Parathyroid adenoma (tissue), 2 donors: Measurements from ENCODE around the gene ARSK.

Source experiments
- H2AFZ ChIP-seq: fragments of 300-600 bp; sonication (generic); one replicate; pipeline ENCODE4 v1.7.0; 2017; ENCODE audit warnings: antibody characterized with exemption, mild to moderate bottlenecking
- H3K27ac ChIP-seq: fragments of 300-600 bp; sonication (generic); one replicate; pipeline ENCODE4 v1.7.0; 2017
- H3K27me3 ChIP-seq: fragments of 300-600 bp; sonication (generic); one replicate; pipeline ENCODE4 v1.7.0; 2017; ENCODE audit warnings: low read length; ENCODE audit not compliant: control insufficient read depth, insufficient read depth
- H3K36me3 ChIP-seq: fragments of 300-600 bp; sonication (generic); one replicate; pipeline ENCODE4 v1.7.0; 2017; ENCODE audit warnings: low read length; ENCODE audit not compliant: control insufficient read depth, insufficient read depth
- H3K4me1 ChIP-seq: fragments of 300-600 bp; sonication (generic); one replicate; pipeline ENCODE4 v1.7.0; 2017; ENCODE audit warnings: control low read depth
- H3K4me2 ChIP-seq: fragments of 300-600 bp; sonication (generic); one replicate; pipeline ENCODE4 v1.7.0; 2017; ENCODE audit warnings: low read length
- H3K4me3 ChIP-seq: fragments of 300-600 bp; sonication (generic); one replicate; pipeline ENCODE4 v1.7.0; 2017; ENCODE audit warnings: low read depth, low read length
- H3K79me2 ChIP-seq: fragments of 300-600 bp; sonication (generic); one replicate; pipeline ENCODE4 v1.7.0; 2017; ENCODE audit warnings: control low read depth
- H3K9ac ChIP-seq: fragments of 300-600 bp; sonication (generic); one replicate; pipeline ENCODE4 v1.7.0; 2017; ENCODE audit warnings: mild to moderate bottlenecking
- H3K9me3 ChIP-seq: fragments of 300-600 bp; sonication (generic); one replicate; pipeline ENCODE4 v1.7.0; 2017; ENCODE audit warnings: low read length; ENCODE audit not compliant: control insufficient read depth
- CTCF ChIP-seq: fragments of 300-600 bp; sonication (generic); IDR thresholded peaks from one replicate; pipeline ENCODE4 v1.7.0; 2017; ENCODE audit warnings: antibody characterized with exemption, mild to moderate bottlenecking
- donor health status: primary hyperparathyroidism.

Gene ARSK

GRCh38 chr5:95591490-95591901 is 36.6 kb downstream of the ARSK start:
- no peak overlapping the region for H3K9ac ChIP-seq
- H3K27ac ChIP-seq, result peak overlapping the region; percentile 38
- H3K4me1 ChIP-seq, result peaks cover 6% of the 10 kb centered on the region
- no peak for TF ChIP-seq CTCF
- no peaks in the 10 kb centered on the region for H3K36me3 ChIP-seq
- no peak overlapping the region for H3K4me3 ChIP-seq
- no peaks in the 10 kb centered on the region for H3K9me3 ChIP-seq
- H2AFZ ChIP-seq, result no peak overlapping the region
- no peaks in the 10 kb centered on the region for H3K27me3 ChIP-seq
- H3K4me2 ChIP-seq, result no peak overlapping the region
- no peaks in the 10 kb centered on the region for H3K79me2 ChIP-seq

- Histone ChIP-seq H3K27ac (no peak overlapping the region), H3K9ac (no peak overlapping the region), H2AFZ (no peak overlapping the region), H3K4me1 (peaks cover 6% of the 10 kb centered on the region), H3K27me3 (no peaks in the 10 kb centered on the region), H3K36me3 (no peaks in the 10 kb centered on the region), H3K4me3 (no peak overlapping the region), H3K79me2 (no peaks in the 10 kb centered on the region), H3K4me2 (no peak overlapping the region), H3K9me3 (no peaks in the 10 kb centered on the region)
- no peak for TF ChIP-seq CTCF
Measured at GRCh38 chr5:95595289-95595931, 40.5 kb downstream of the ARSK start.

GRCh38 chr5:95599252-95599651 is 44.4 kb downstream of the ARSK start:
- no peak overlapping the region for H3K9ac ChIP-seq
- no peak overlapping the region for H3K4me2 ChIP-seq
- H3K27me3 ChIP-seq, result no peaks in the 10 kb centered on the region
- H3K4me3 ChIP-seq, result no peak overlapping the region
- H3K36me3 ChIP-seq, result no peaks in the 10 kb centered on the region
- no peak overlapping the region for H2AFZ ChIP-seq
- TF ChIP-seq CTCF, result no peak
- peaks cover 7% of the 10 kb centered on the region for H3K4me1 ChIP-seq
- H3K9me3 ChIP-seq, result no peaks in the 10 kb centered on the region
- no peak overlapping the region for H3K27ac ChIP-seq
- no peaks in the 10 kb centered on the region for H3K79me2 ChIP-seq

GRCh38 chr5:95600557-95600956 is 45.7 kb downstream of the ARSK start:
- H2AFZ ChIP-seq, result no peak overlapping the region
- H3K4me1 ChIP-seq, result peaks cover 7% of the 10 kb centered on the region
- H3K9me3 ChIP-seq, result no peaks in the 10 kb centered on the region
- no peaks in the 10 kb centered on the region for H3K36me3 ChIP-seq
- no peak overlapping the region for H3K4me2 ChIP-seq
- H3K27me3 ChIP-seq, result no peaks in the 10 kb centered on the region
- no peaks in the 10 kb centered on the region for H3K79me2 ChIP-seq
- no peak overlapping the region for H3K27ac ChIP-seq
- H3K4me3 ChIP-seq, result no peak overlapping the region
- no peak overlapping the region for H3K9ac ChIP-seq
- TF ChIP-seq CTCF, result no peak

GRCh38 chr5:95605786-95606185 is 50.9 kb downstream of the ARSK start:
- Histone ChIP-seq H3K36me3 (no peaks in the 10 kb centered on the region), H3K4me3 (no peak overlapping the region), H3K79me2 (no peaks in the 10 kb centered on the region), H2AFZ (no peak overlapping the region), H3K9ac (no peak overlapping the region), H3K27ac (no peak overlapping the region), H3K4me2 (no peak overlapping the region), H3K9me3 (no peaks in the 10 kb centered on the region), H3K4me1 (peaks cover 7% of the 10 kb centered on the region), H3K27me3 (no peaks in the 10 kb centered on the region)
- no peak for TF ChIP-seq CTCF
